GM21367 (cell line): ENCODE results near the gene EDN1.

Experiments used
- ATAC-seq: cut with Tn5 transposase; IDR thresholded peaks from one replicate; pipeline ENCODE4 v1.9.1; 2021; ENCODE audit not compliant: unreplicated experiment

EDN1 gene

DNA sequence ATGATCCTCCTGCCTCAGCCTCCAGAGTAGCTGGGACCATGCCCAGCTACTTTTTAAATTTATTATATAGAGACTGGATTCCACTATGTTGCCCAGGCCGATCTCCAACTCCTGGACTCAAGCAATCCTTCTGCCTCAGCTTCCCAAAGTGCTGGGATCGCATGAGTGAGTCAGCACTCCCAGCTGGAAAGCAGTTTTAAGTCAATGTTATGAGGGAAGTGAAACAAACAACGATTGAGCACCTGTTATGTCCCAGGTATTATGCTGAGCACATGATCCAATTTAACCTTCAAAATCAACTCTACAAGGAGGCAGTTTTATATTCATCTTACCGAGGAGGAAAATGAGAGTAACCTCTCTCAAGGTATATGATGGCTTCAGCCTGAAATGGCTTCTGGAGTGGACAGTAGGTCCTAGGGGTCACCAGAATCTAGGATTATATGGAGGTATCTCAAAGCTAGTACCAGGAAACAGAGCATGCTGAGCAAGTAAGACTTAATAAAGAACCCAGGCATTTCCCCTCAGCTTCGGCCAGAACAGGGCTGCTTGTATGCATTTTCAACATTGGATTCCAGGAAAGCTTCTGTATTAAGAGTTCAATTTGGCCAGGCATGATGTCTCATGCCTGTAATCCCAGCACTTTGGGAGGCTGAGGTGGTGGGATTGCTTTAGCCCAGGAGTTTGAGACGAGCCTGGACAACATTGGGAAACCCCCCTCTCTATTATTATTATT, 55.0 kb downstream of the EDN1 start:
- ATAC-seq = no peak

- ATAC-seq = no peak
Observed at GRCh38 chr6:12345694-12346058, 55.5 kb downstream of the EDN1 start.
